GM12878 (cell line): ENCODE data around the gene PDLIM5. TPM values are rescaled to one million over a fixed set of nuclear protein-coding genes. Genes with fewer than 3 reads are reported as not detected.
"Not testable (repeated sequence)": the region's sequence is repeated elsewhere in the genome, so short reads cannot be mapped to it uniquely, and the experiment has no call there.

Experiments
- ATAC-seq: fragments of 200-7000 bp; cut with Tn5 transposase; 3 replicates; pipeline ENCODE4 v1.9.1; 2020; ENCODE audit warnings: mild to moderate bottlenecking, moderate library complexity
- BruUV-seq: library from RNA; stranded (reverse); fragments of 400-500 nt; replicated peaks from 2 replicates; lab custom pipeline; 2021; lab: Mats Ljungman, UMichigan
- CTCF ChIA-PET: fragments of 300-600 bp; sonication (Branson Sonifier 250); formaldehyde crosslinking; extraction: SDS; loops from one replicate; lab custom pipeline; 2021; ENCODE audit warnings: inconsistent platforms; lab: Yijun Ruan, JAX
- POLR2A ChIA-PET: fragments of 350-600 bp; formaldehyde crosslinking; extraction: SDS; loops from one replicate; lab custom pipeline; 2021; ENCODE audit warnings: inconsistent platforms; lab: Charles Lee
- RAD21 ChIA-PET: fragments of 300-600 bp; sonication (Branson Sonifier 250); formaldehyde crosslinking; loops from one replicate; lab custom pipeline; 2023; ENCODE audit warnings: antibody characterized with exemption; ENCODE audit not compliant: unreplicated experiment; lab: Charles Lee
- SMC1A ChIA-PET: fragments of 300-600 bp; sonication (Branson Sonifier 250); formaldehyde crosslinking; loops from one replicate; lab custom pipeline; 2023; ENCODE audit not compliant: unreplicated experiment, uncharacterized antibody; lab: Charles Lee
- DNase-seq: peaks from one replicate; pipeline ENCODE4 v3.0.0-alpha.2; 2011; ENCODE audit warnings: low read depth, low spot score
- FAIRE-seq: peaks from 3 replicates; lab custom pipeline; 2011; peaks lifted over from hg19 to GRCh38; lab: Jason Lieb, UNC
- H2AFZ ChIP-seq: 2 replicates; pipeline ENCODE4 v1.6.0; 2011; ENCODE audit warnings: low read depth, low read length, control low read depth; ENCODE audit not compliant: control insufficient read depth
- H3K27ac ChIP-seq: 2 replicates; pipeline ENCODE4 v1.5.1; 2011; ENCODE audit warnings: control low read depth; ENCODE audit not compliant: control insufficient read depth, insufficient read depth
- H3K27me3 ChIP-seq, 2 experiments: replicated peaks in 1 of 2; 2 replicates each; pipeline versions ENCODE4 v1.6.0 to v1.6.1; 2011; ENCODE audit warnings: low read length in 1 of 2; ENCODE audit not compliant: control insufficient read depth in 2 of 2, insufficient read depth in 2 of 2
- H3K36me3 ChIP-seq, 2 experiments: 2 replicates each; pipeline ENCODE4 v1.5.1; 2011; ENCODE audit warnings: low read length in 1 of 2; ENCODE audit not compliant: control insufficient read depth in 2 of 2, insufficient read depth in 2 of 2
- H3K4me1 ChIP-seq: 2 replicates; pipeline ENCODE4 v1.6.1; 2011; ENCODE audit warnings: mild to moderate bottlenecking, low read length, moderate library complexity, mixed read lengths; ENCODE audit not compliant: control insufficient read depth, insufficient read depth
- H3K4me2 ChIP-seq: 2 replicates; pipeline ENCODE4 v1.6.0; 2011; ENCODE audit warnings: control low read depth; ENCODE audit not compliant: control insufficient read depth, insufficient read depth
- H3K4me3 ChIP-seq: fragments of 200-600 bp; sonication (generic); 2 replicates; pipeline ENCODE4 v1.5.1; 2016
- H3K79me2 ChIP-seq: 2 replicates; pipeline ENCODE4 v1.6.0; 2011; ENCODE audit warnings: low read length; ENCODE audit not compliant: control insufficient read depth, insufficient read depth
- H3K9ac ChIP-seq: 2 replicates; pipeline ENCODE4 v1.8.0; 2011; ENCODE audit warnings: low read length, control low read depth, mixed read lengths; ENCODE audit not compliant: control insufficient read depth, insufficient read depth
- H3K9me3 ChIP-seq: replicated peaks from 3 replicates; pipeline ENCODE4 v1.5.1; 2011; ENCODE audit warnings: mild to moderate bottlenecking, low read length; ENCODE audit not compliant: control insufficient read depth, insufficient read depth
- H4K20me1 ChIP-seq: 2 replicates; pipeline ENCODE4 v1.6.0; 2011; ENCODE audit not compliant: control insufficient read depth, insufficient read depth
- EZH2 ChIP-seq: IDR thresholded peaks from 2 replicates; pipeline ENCODE4 v1.6.1; 2012; ENCODE audit warnings: low read depth, mild to moderate bottlenecking, control low read depth, inconsistent platforms, low read length, borderline replicate concordance; ENCODE audit not compliant: control insufficient read depth
- NFYB ChIP-seq: IDR thresholded peaks from 2 replicates; pipeline ENCODE4 v1.6.1; 2011; ENCODE audit warnings: low read depth, mild to moderate bottlenecking, low read length, improper control_type of control experiment, moderate library complexity; ENCODE audit not compliant: insufficient read depth
- RUNX3 ChIP-seq: IDR thresholded peaks from 2 replicates; pipeline ENCODE4 v1.6.1; 2012; ENCODE audit warnings: low read length, inconsistent platforms
- WGBS: methylation state at CpG from one replicate; pipeline ENCODE4 v1.1.6; 2016; ENCODE audit warnings: low lambda C conversion rate; ENCODE audit not compliant: insufficient replicate concordance, insufficient coverage; ENCODE audit errors: missing lambda C conversion rate; 5-methylcytosine and 5-hydroxymethylcytosine counted together
- in situ Hi-C: fragments of 300-500 bp; cut with MboI; formaldehyde crosslinking; loops from 9 replicates; pipeline ENCODE4 v1.14.3; 2018; ENCODE audit warnings: mixed read lengths
- intact Hi-C: fragments of 100-400 bp; cut with micrococcal nuclease; formaldehyde crosslinking; loops from one replicate; pipeline ENCODE4 v1.14.2; 2022; ENCODE audit not compliant: unreplicated experiment
- polyA plus RNA-seq, 11 experiments: library from polyadenylated mRNA; depleted of rRNA in 4 of 11; unstranded in 6 of 11; stranded (reverse) in 5 of 11; fragments of >200 nt; fragmentation: Nextera tagmentation in 4 of 11; fragmentation: Illumina TruSeq in 1 of 11; extraction: Ambion mirVana in 4 of 11; extraction: Trizol in 1 of 11; gene quantifications; 1 replicate in 1 of 11; 2 replicates in 10 of 11; pipeline versions ENCODE4 v1.2.1 to v1.2.3, GENCODE V29; 2011 to 2016; ENCODE audit warnings: inconsistent platforms in 2 of 11, missing spikeins in 2 of 11, low read depth in 1 of 11
- total RNA-seq, 4 experiments: library from RNA; depleted of rRNA in 3 of 4; stranded (reverse); fragments of >200 nt in 3 of 4; fragmentation: Illumina TruSeq in 1 of 4; extraction: Trizol in 1 of 4; gene quantifications; 2 replicates each; pipeline versions ENCODE4 v1.2.1 to v1.2.3, GENCODE V29; 2013 to 2021
- TF ChIP-seq, protein P1 (sequence below): IDR thresholded peaks from 2 replicates; pipeline ENCODE4 v1.6.1; 2012; ENCODE audit warnings: improper control_type of control experiment, low read depth, low read length; ENCODE audit not compliant: insufficient replicate concordance

The PDLIM5 gene
- total and polyA plus RNA-seq, 10 of the 15 experiments (the other 5 are each of a cell fraction or from before 2014, with no cell fraction given), result 10.0 to 52.9 (median 20.7) TPM

DNA sequence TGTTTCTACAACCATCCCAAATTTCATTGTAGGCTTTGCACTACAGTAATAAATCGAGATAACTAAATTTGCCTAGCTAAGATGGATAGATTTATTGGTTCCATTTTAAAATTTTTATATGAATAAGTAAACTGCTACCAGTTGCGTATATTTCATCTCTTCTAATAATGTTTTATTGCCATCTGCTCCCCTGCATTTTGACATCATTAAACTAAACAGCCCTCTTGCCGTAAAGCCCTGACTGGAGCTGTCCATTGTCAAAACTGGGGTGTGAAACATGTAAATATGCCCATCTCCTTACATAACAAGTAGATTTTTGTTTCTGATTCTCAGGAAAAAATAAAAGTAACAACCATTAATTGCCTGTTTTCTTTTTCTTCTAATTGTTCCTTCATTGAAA lies 175.2 kb downstream of the PDLIM5 start (continued):
- TF ChIP-seq, protein P1, sequence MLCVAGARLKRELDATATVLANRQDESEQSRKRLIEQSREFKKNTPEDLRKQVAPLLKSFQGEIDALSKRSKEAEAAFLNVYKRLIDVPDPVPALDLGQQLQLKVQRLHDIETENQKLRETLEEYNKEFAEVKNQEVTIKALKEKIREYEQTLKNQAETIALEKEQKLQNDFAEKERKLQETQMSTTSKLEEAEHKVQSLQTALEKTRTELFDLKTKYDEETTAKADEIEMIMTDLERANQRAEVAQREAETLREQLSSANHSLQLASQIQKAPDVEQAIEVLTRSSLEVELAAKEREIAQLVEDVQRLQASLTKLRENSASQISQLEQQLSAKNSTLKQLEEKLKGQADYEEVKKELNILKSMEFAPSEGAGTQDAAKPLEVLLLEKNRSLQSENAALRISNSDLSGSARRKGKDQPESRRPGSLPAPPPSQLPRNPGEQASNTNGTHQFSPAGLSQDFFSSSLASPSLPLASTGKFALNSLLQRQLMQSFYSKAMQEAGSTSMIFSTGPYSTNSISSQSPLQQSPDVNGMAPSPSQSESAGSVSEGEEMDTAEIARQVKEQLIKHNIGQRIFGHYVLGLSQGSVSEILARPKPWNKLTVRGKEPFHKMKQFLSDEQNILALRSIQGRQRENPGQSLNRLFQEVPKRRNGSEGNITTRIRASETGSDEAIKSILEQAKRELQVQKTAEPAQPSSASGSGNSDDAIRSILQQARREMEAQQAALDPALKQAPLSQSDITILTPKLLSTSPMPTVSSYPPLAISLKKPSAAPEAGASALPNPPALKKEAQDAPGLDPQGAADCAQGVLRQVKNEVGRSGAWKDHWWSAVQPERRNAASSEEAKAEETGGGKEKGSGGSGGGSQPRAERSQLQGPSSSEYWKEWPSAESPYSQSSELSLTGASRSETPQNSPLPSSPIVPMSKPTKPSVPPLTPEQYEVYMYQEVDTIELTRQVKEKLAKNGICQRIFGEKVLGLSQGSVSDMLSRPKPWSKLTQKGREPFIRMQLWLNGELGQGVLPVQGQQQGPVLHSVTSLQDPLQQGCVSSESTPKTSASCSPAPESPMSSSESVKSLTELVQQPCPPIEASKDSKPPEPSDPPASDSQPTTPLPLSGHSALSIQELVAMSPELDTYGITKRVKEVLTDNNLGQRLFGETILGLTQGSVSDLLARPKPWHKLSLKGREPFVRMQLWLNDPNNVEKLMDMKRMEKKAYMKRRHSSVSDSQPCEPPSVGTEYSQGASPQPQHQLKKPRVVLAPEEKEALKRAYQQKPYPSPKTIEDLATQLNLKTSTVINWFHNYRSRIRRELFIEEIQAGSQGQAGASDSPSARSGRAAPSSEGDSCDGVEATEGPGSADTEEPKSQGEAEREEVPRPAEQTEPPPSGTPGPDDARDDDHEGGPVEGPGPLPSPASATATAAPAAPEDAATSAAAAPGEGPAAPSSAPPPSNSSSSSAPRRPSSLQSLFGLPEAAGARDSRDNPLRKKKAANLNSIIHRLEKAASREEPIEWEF, result no peak
- TF ChIP-seq NFYB (no peak), RUNX3 (no peak), EZH2 (no peak)

DNA sequence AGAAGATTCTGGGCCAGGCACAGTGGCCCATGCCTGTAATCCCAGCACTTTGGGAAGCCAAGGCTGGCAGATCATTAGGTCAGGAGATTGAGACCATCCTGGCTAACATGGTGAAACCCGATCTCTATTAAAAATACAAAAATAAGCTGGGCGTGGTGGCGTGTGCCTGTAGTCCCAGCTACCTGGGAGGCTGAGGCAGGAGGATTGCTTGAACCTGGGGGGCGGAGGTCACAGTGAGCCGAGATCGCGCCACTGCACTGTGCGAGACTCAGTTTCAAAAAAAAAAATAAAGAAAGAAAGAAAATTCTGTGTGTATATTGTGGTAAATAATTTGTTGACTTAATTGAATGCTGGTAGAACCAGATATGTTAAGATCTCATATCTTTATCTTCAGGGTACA lies 177.3 kb downstream of the PDLIM5 start:
- in situ Hi-C loops, result loop anchor here (10.0 kb wide), 1 partner anchor 496 kb away; no protein-coding TSS in a partner anchor
- ATAC-seq, H3K4me3 ChIP-seq, H4K20me1 ChIP-seq, intact Hi-C loops, H3K9me3 ChIP-seq, CTCF ChIA-PET, H3K27ac ChIP-seq, H3K9ac ChIP-seq, BruUV-seq, RAD21 ChIA-PET, H3K4me2 ChIP-seq, H2AFZ ChIP-seq, H3K79me2 ChIP-seq, DNase-seq, H3K36me3 ChIP-seq, POLR2A ChIA-PET, H3K4me1 ChIP-seq, H3K27me3 ChIP-seq, FAIRE-seq: not testable (repeated sequence)
- WGBS, result 93% methylated on average over 8 of the region's 8 CpGs
- SMC1A ChIA-PET, result interaction anchor here (0.9 to 1.1 kb wide), 4 partner anchors 8 to 101 kb away, joined by 3 to 7 read pairs (median 3); no protein-coding TSS in a partner anchor
